ENCODE measurements around the gene DOCK2. TPM values are rescaled to one million over a fixed set of nuclear protein-coding genes. Genes with fewer than 3 reads are reported as not detected.
"Not testable (repeated sequence)": the region's sequence is repeated elsewhere in the genome, so short reads cannot be mapped to it uniquely, and the experiment has no call there.

The DOCK2 gene
- total RNA-seq, 1 donor from 2014 or later: 3.3 TPM

DNA sequence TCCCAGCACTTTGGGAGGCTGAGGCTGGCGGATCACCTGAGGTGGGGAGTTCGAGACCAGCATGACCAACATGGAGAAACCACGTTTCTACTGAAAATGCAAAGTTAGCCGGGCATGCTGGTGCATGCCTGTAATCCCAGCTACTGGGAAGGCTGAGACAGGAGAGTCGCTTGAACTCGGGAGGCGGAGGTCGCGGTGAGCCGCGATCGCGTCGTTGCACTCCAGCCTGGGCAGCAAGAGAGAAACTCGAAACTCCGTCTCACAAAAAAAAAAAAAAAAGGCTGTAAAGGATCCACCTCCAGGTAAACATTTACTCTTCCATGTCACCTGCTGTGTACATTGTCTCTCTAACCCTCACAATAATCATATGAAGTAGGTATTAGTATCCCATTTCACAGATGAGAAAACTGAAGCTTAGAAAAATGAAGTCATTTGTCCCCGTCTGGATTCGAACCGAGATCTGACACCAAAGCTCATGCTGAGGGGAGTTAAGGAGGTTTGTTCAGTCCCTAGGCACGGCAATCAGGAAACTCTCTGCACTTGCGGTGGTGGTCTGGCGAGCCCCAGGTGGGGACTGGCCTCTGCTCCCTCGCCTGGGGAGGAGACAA, 494 bp upstream of the DOCK2 start:
- no peak for FAIRE-seq
- no peak for DNase-seq (ENCODE audit: low spot score in 2 of 2)

- FAIRE-seq (no peak), DNase-seq (ENCODE audit: low spot score in 2 of 2) (no peak)
These were observed 560 bp downstream of the DOCK2 start for GRCh38 chr5:169637549-169638121.

GRCh38 chr5:169641253-169641652, 4.2 kb downstream of the DOCK2 start:
- FAIRE-seq (no peak), DNase-seq (ENCODE audit: low spot score in 2 of 2) (no peak)

- no peak for DNase-seq (ENCODE audit: low spot score in 2 of 2)
- no peak for FAIRE-seq
These were observed 9.8 kb downstream of the DOCK2 start for GRCh38 chr5:169646856-169647255.

GRCh38 chr5:169647566-169647965, 10.5 kb downstream of the DOCK2 start:
- FAIRE-seq: no peak
- DNase-seq (ENCODE audit: low spot score in 2 of 2): no peak

GRCh38 chr5:169648725-169649310, 11.7 kb downstream of the DOCK2 start:
- no peak for FAIRE-seq

DNA sequence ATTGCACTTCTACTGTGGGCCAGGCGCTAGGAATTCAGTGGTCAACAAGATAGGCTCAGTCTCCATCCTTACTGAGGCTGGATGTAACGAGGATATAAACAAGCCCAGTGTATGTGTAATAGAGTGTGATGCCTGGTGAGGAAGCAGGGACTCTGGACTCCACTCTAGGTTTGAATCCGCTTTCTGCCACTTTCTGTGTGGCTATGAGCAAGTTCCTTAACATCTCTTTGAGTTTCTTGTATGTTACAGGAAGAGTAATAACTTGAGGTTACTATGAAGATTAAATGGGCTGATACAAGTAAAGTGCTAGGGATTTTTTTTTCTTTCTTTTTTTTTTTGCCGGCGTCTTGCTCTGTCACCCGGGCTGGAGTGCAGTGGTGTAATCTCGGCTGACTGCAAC, 12.4 kb downstream of the DOCK2 start:
- FAIRE-seq (no peak), DNase-seq (ENCODE audit: low spot score in 2 of 2) (no peak)

More at GRCh38 chr5:169648725-169649310, 11.7 kb downstream of the DOCK2 start:
- no peak for DNase-seq (ENCODE audit: low spot score in 2 of 2)

DNA sequence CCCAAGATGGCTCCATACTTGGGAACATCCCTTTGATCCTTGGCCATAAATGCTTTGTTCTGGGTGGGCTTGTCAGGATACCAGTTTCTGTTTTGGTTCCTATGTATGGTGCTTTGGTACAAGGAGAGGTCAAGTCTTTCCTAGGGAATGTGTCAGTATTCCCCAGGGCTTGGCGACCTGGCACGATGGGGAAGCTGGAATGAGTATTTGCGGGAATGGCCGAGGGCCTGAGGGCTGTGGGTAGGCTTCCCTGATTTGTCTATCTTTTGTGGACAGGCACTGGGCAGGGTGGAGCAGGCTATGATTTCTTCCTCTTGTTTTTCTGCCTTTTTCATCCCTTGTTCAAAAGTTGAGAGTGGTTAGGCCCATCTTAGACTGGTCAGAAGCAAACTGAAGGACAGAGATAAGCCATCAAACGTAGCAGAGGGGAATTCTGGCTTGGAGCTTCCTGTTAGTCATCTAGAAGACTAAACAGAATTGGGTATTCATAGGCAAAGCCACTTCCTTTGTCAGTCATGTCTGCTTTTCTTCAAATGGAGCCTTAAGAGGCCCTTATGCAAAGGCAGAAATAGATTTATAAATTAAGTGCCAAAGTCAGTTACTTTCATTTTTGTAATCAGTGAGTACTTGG, 13.7 kb downstream of the DOCK2 start:
- FAIRE-seq: no peak

DNA sequence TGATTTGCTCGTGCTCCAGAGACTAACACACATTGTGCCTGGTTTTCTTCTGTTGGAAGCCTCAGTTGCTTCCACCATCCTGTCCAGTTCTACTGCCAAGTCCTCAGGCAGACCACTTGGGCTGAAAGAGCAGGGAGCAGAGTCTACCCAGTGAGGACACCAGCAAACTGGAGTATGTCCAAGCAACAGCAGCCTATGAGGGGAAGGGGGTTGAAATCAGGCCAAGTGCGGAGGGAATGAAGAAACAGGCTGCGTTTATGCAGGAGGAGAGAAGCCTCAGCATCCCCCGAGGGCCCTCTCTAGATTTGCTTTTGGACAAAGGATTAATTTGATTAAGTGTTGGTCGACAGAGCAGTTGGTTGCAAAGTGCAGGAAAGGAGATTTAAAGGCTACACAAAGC, 14.5 kb downstream of the DOCK2 start:
- no peak for DNase-seq (ENCODE audit: low spot score in 2 of 2)
- no peak for FAIRE-seq

More for the DNA sequence above, 13.7 kb downstream of the DOCK2 start:
- no peak for DNase-seq (ENCODE audit: low spot score in 2 of 2)

DNA sequence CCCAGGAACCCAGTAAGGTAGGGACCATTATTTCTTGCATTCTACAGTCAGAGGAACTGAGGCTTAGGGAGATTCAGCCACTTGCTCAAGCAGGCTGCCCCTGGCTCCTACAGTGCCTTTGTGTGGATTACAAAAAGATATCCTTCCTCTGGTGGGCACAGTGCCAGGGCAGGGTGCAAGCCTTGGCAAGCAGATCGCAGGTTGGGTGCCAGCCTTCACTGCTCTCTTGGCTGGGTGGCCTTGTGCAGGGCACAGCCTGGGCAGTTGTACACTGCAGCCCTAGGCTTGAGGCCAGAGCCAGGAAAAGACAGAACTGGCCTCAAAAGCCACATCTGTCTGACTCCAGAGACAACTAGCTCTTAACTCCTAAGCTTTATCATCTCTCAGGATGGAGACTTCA, 15.0 kb downstream of the DOCK2 start:
- FAIRE-seq (no peak), DNase-seq (ENCODE audit: low spot score in 2 of 2) (no peak)

GRCh38 chr5:169653091-169653490, 16.0 kb downstream of the DOCK2 start:
- FAIRE-seq (no peak), DNase-seq (ENCODE audit: low spot score in 2 of 2) (no peak)

DNA sequence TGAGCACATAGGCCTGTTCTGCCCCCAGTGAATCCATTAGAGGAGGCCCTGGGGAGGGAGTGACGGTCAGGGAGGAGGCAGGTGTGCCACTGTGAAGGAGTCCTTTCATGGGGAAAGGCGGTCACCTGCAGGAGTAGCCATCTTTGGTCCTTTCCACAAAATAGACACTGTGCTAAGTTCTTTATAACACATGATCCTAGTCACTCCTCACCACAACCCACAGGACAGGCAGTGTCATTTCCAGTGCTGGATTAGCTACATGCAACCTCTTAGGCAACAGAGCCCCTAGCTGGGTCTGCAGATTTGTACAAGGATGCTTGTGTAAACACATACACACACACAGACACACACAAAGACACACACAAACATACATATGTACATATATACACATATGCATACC, 18.3 kb downstream of the DOCK2 start:
- DNase-seq (ENCODE audit: low spot score in 2 of 2) (no peak), FAIRE-seq (no peak)

DNA sequence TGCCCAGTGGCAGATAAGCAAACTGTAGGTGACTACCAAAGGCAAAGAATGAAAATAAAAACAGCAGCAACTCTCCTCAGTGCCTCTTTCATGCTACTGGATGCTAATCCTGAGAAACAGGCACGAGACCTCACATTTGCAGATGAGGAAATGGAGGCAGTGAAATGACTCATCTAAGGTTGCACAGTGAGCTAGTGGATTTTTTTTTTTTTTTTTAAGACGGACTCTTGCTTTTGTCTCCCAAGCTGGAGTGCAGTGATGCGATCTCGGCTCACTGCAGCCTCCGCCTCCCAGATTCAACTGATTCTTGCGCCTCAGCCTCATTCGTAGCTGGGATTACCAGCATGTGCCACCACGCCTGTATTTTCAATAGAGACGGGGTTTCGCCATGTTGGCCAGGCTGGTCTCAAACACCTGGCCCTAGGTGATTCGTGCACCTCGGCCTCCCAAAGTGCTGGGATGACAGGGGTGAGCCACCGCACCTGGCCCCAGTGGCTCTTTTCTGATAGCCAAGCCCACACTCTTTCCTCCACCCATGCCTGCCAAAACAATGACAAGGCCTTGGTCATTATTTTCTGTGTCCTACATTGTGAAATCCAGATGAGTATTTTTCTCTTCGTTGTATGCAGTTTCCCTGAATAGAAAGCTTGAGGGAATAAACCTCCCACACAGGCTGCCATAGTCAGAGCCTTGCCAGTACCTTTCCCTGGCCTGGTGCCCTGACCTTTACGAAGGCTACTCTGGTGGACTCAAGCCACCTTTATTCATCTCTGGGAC, 19.2 kb downstream of the DOCK2 start:
- no peak for DNase-seq (ENCODE audit: low spot score in 2 of 2)
- no peak for FAIRE-seq

DNA sequence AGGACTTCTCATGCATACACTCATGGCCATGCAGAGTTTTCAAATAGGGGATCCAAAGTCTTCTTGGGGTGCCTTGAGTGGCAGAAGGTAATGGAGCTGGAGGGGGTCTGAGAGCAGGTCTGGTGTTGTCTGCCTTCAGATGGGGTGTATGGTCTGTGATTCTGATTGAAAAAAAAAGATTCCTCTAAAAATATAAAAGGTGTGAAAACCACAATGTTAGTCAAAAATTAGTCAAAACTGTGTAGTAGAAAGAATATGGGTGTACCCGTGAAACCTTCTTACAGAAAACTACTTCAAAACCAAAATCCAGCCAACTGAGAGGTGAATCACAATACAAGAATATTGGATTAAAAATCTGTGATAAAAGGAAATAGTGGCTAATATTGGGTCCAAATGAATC, 20.1 kb downstream of the DOCK2 start:
- FAIRE-seq: no peak
- no peak for DNase-seq (ENCODE audit: low spot score in 2 of 2)

- not testable (repeated sequence) for FAIRE-seq; DNase-seq (ENCODE audit: low spot score in 2 of 2)
These were observed 25.4 kb downstream of the DOCK2 start for GRCh38 chr5:169662451-169662850.

GRCh38 chr5:169663537-169663936, 26.5 kb downstream of the DOCK2 start:
- FAIRE-seq (no peak), DNase-seq (ENCODE audit: low spot score in 2 of 2) (no peak)

GRCh38 chr5:169666365-169666764, 29.3 kb downstream of the DOCK2 start:
- DNase-seq (ENCODE audit: low spot score in 2 of 2): no peak
- no peak for FAIRE-seq

DNA sequence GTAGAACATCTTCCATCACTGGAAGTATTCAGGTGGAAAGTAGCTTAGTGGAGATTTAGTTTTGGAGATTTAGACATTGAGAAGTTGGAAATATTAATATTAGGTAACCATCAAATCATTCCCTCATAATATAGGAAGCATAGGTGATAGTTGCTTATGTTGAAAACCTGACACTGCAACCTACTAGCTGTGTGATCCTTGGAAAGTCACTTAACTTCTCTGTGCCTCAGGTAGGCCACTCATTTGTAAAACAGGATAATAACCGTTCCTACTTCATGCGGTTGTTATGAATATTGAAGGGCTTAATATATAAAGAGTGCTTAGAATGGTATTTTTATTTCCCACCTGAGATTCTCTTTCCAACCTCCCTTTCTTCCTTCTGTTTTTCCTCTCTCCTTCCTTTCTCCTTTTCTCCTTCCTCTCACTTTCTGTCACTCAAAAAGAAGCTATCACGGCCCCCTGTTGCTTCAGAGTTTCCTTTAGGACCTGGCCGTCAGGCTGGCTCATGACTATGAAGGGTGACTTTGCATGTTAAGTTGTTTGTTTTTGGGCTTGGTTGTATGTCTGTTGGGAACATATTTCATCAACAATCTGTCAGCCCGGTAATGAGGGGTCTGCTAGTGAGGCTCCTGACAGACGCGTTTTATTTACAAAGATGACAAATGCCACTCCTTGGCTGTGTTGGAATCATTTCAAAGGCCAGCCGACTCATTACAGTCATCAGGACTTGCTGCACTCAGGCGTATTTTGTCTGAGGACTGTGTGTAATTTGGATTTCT, 31.0 kb downstream of the DOCK2 start:
- FAIRE-seq (no peak), DNase-seq (ENCODE audit: low spot score in 2 of 2) (no peak)

GRCh38 chr5:169668732-169669131, 31.7 kb downstream of the DOCK2 start:
- DNase-seq (ENCODE audit: low spot score in 2 of 2) (no peak), FAIRE-seq (no peak)
